Ishikawa (cell line): Measurements from ENCODE around the gene CADM1.

Source experiments
- CEBPB ChIP-seq: IDR thresholded peaks from 2 replicates; pipeline ENCODE4 v1.6.1; 2012
- CREB1 ChIP-seq: IDR thresholded peaks from 2 replicates; pipeline ENCODE4 v1.6.1; 2012; ENCODE audit warnings: low read depth
- EGR1 ChIP-seq: IDR thresholded peaks from 2 replicates; pipeline ENCODE4 v1.6.1; 2012
- EP300 ChIP-seq: IDR thresholded peaks from 2 replicates; pipeline ENCODE4 v1.6.1; 2012; ENCODE audit warnings: borderline replicate concordance
- FOXM1 ChIP-seq: IDR thresholded peaks from 2 replicates; pipeline ENCODE4 v1.6.1; 2012; ENCODE audit warnings: low read depth, borderline replicate concordance
- NFIC ChIP-seq: IDR thresholded peaks from 2 replicates; pipeline ENCODE4 v1.6.1; 2012
- RAD21 ChIP-seq: IDR thresholded peaks from 2 replicates; pipeline ENCODE4 v1.6.1; 2012; ENCODE audit warnings: low read depth
- TAF1 ChIP-seq: IDR thresholded peaks from 2 replicates; pipeline ENCODE4 v1.6.1; 2012; ENCODE audit warnings: low read depth, mild to moderate bottlenecking
- TCF12 ChIP-seq: IDR thresholded peaks from 2 replicates; pipeline ENCODE4 v1.6.1; 2012; ENCODE audit warnings: low read depth
- TEAD4 ChIP-seq: IDR thresholded peaks from 2 replicates; pipeline ENCODE4 v1.6.1; 2012
- YY1 ChIP-seq: IDR thresholded peaks from 2 replicates; pipeline ENCODE4 v1.6.1; 2012; ENCODE audit warnings: low read depth
- ZBTB7A ChIP-seq: IDR thresholded peaks from 2 replicates; pipeline ENCODE4 v1.6.1; 2012; ENCODE audit warnings: low read depth
- TF ChIP-seq, protein P1 (sequence below): IDR thresholded peaks from 2 replicates; pipeline ENCODE4 v1.6.1; 2012
- TF ChIP-seq, protein P2 (sequence below): IDR thresholded peaks from 2 replicates; pipeline ENCODE4 v1.6.1; 2012; ENCODE audit warnings: low read depth, mild to moderate bottlenecking
- TF ChIP-seq, protein P3 (sequence below): IDR thresholded peaks from 2 replicates; pipeline ENCODE4 v1.6.1; 2012

Gene CADM1

DNA sequence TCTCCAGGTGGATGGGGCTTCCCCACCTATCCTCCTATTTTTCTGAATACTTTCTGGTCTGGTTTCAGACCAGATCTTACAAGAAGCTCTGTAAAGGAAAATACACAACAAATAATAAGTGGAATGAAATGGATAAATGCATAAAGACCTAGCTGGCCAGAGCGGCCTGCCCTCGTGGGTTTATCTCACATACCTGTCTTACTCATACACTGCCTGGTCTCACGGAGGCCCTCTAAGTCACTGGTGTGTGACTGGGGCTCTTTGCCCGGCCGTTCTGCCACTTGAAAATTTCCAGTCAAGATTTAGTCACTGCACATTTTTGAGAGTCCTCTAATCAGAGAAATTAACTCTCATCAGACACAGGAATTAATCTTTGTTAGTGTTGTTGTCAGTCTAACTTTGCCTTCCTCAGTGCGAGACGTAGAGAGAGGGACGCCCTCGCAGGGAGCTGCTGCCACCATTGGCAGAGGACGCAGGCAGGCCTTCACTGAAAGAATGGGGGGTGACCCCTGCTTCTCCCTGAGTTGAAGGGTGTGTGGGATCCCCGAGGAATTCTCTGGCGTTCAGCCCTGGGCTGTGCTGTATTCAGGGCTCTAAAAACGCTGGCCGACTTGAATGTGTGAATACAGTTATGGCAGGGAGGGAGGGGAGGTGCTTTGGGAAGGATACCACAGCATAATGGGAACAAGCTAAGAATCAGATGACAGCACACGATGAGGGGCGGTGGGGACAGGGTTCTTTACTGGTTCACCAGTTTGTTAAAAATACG, 46.3 kb upstream of the CADM1 start:
- TF ChIP-seq ZBTB7A (no peak), CREB1 (no peak), FOXM1 (no peak), EGR1 (no peak), EP300 (no peak), NFIC (no peak), RAD21 (no peak), TAF1 (no peak), TEAD4 (no peak), CEBPB (no peak), YY1 (no peak), TCF12 (no peak)
- TF ChIP-seq, protein P1, sequence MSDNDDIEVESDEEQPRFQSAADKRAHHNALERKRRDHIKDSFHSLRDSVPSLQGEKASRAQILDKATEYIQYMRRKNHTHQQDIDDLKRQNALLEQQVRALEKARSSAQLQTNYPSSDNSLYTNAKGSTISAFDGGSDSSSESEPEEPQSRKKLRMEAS: no peak
- TF ChIP-seq, protein P2, sequence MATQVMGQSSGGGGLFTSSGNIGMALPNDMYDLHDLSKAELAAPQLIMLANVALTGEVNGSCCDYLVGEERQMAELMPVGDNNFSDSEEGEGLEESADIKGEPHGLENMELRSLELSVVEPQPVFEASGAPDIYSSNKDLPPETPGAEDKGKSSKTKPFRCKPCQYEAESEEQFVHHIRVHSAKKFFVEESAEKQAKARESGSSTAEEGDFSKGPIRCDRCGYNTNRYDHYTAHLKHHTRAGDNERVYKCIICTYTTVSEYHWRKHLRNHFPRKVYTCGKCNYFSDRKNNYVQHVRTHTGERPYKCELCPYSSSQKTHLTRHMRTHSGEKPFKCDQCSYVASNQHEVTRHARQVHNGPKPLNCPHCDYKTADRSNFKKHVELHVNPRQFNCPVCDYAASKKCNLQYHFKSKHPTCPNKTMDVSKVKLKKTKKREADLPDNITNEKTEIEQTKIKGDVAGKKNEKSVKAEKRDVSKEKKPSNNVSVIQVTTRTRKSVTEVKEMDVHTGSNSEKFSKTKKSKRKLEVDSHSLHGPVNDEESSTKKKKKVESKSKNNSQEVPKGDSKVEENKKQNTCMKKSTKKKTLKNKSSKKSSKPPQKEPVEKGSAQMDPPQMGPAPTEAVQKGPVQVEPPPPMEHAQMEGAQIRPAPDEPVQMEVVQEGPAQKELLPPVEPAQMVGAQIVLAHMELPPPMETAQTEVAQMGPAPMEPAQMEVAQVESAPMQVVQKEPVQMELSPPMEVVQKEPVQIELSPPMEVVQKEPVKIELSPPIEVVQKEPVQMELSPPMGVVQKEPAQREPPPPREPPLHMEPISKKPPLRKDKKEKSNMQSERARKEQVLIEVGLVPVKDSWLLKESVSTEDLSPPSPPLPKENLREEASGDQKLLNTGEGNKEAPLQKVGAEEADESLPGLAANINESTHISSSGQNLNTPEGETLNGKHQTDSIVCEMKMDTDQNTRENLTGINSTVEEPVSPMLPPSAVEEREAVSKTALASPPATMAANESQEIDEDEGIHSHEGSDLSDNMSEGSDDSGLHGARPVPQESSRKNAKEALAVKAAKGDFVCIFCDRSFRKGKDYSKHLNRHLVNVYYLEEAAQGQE: no peak
- TF ChIP-seq, protein P3, sequence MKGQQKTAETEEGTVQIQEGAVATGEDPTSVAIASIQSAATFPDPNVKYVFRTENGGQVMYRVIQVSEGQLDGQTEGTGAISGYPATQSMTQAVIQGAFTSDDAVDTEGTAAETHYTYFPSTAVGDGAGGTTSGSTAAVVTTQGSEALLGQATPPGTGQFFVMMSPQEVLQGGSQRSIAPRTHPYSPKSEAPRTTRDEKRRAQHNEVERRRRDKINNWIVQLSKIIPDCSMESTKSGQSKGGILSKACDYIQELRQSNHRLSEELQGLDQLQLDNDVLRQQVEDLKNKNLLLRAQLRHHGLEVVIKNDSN: no peak

DNA sequence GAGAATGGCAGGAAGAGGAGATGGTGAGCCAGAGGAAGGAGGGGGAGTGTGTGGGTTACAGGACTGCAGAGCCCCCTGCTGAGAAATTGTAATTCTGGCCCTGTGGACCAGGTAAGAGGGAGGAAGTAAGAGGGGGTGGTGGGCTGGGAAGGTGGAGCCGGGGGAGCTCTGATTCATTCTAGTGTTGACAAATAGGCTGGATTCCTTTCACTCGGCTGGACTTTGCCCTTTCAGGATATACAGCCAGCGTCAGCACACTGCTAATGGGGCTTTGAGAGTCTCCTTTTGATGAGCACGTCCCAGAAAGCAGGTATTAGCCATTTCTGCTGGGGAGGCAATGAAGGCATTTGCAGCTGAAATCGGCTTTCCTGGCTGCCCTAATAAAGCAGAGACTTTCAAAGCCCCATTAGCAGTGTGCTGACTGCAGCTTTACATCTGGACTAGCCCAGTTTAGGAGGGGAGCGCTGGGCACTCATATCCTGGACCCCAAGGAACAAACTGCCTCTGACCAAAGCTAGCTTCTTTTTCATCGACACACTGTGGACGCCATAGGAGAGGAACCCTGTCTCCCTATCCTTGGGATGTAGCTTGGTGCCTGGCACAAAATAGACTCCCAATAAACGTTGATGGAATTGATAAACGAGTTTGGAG, 44.8 kb upstream of the CADM1 start:
- TF ChIP-seq EGR1 (no peak), CEBPB (no peak), TAF1 (no peak), EP300 (no peak), YY1 (no peak), CREB1 (no peak), FOXM1 (no peak), NFIC (no peak), TEAD4 (no peak)
- TF ChIP-seq, protein P2: no peak
- TF ChIP-seq, protein P3: no peak
- TF ChIP-seq, protein P1: no peak

DNA sequence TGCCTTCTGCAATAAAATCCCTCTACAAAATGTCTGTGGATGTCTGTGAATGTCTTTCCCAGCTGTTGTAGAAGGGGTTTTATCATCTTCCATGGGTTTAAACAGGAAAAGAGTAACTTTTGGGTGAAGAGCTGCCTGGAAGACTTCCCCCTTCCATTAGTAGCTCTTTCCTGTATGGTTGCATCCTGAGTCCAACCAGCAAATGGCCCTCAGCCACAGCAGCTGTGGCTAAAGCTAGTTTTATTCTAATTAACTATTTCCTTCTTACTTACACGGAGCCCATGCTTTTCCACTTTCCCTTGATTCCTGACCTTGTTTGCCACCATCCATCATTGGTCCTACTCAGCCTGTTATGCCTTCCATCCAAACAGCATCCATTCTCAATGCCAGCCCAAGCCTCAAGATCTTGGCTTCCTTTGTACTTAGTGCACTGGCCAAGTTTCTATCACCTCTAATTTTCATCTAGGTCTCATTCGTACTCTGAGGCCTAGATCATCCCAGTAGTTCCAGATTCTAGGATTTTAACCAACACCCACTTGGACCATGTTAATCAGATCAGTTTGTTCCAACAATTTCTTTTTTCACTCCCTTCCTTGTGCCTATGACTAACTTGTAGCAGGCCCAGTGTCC, 41.5 kb upstream of the CADM1 start:
- TF ChIP-seq FOXM1 (no peak), EGR1 (no peak), YY1 (no peak), CEBPB (no peak), TEAD4 (no peak), TCF12 (no peak), ZBTB7A (no peak), TAF1 (no peak)
- TF ChIP-seq, protein P3: no peak
- TF ChIP-seq, protein P2: no peak
